T follicular helper cell (primary cell): ENCODE results near the gene DCP1B.

Experiments
- DNase-seq: peaks from one replicate; pipeline ENCODE4 v3.0.0-alpha.2; 2020; ENCODE audit warnings: low read depth

DCP1B gene

GRCh38 chr12:2017546-2018337, 13.5 kb upstream of the DCP1B start:
- DNase-seq = no peak

DNA sequence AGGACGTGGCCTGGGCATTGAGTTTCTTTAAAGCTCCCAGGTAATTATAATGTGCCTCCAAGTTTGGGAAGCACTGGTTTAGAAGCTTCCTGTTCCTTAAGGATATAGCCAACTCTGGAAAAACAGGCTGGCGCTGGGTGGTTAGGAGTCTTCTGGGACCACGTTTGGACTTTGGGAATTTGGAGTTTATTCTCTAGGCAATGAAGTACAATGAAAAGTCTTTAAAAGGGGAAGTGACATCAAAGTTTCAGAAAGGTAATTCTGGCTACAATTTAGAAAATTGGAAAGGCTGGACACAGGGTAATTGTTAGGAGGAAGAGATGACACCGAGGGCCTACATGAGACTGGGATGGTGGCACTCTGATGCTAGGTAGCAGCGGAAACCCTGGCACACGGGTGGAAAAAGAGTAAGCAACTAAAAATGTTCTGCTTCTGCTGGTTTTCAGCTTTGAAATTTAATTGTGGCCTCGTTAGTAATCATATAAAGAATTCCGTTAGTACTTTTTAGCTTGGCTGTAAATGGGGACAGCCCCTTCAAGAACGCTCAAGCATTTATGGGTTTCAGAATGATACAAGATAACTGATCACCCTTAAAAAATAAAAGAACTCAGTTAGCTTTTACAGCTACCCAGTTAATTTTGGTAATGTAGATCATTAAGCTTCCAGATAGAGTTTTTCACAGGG, 12.7 kb upstream of the DCP1B start:
- DNase-seq = no peak

GRCh38 chr12:2014231-2014630, 10.0 kb upstream of the DCP1B start:
- no peak for DNase-seq

DNA sequence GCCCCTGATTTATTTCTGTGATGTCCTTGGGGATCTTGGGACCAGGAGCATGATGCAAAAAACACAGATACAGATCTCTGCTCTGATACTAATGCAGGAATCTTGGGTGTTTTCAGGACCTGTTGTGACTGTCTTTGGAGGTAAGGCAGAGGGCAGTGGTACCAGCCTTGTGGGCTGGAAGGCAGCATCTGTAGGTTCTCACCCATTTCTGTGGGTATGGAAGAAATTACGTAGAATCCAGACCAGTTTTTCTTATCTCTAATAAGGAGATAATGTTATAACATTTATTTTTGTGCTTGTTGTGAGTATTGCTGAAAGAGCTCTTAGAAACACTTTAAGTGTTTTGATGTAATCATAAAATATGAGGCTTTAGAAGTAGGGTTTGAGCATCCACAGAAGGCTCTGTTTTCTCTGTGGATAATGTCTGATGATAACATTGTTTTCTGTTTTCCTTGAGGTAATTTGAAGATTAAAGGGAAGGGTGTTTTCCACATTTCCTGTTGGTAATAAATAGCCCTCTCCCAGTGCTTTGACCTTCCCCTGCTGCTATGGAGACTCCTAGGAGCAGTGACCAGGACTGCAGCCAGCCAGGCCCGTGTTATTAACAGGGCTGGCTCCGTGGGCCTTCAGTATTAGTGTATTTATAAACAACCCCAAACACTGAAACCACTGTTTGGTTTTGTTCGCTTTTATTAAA, 9.4 kb upstream of the DCP1B start:
- no peak for DNase-seq

DNA sequence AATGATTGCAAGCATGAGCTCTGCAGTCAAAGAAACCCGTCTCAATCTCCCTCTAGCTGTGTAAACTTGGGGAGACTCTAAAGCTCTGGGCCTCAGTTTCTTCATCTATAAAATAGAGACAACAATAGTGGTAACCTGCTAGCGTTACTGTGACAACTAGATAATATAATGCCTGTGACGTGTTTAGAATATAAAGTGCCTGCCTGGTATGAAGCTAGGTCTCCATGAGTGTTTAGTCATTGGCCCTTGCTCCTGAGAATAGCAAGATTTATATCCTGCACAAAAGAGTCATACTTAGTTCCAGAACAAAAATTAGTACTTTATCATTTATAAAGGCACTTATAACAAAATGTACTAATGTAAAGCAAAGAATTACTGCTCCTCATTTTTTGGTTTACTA, 8.8 kb upstream of the DCP1B start:
- DNase-seq = no peak

GRCh38 chr12:2011643-2012607, 7.7 kb upstream of the DCP1B start:
- no peak for DNase-seq

DNA sequence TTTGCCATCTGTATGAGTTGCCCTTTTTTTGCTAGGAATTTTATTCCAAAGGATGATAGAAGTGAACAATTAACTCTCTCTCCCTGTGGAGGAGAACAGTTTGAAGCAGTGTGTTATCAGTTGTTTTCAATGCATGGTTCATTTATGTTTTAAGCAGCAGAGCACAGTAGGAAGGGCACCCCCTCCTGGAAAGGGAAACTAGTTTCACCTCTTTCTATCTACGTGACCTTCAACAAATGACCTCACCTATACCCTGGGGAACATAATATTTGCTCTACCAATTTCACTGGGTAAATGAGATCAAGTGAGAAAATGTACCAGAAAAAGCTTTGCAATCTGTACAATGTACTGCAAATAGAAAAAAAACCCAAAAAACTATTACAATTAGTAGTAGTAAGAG, 5.4 kb upstream of the DCP1B start:
- DNase-seq = no peak

GRCh38 chr12:2008677-2009076, 4.4 kb upstream of the DCP1B start:
- DNase-seq = no peak

- DNase-seq = peak; percentile 7
These were observed 563 bp downstream of the DCP1B start for GRCh38 chr12:2003676-2004112.

DNA sequence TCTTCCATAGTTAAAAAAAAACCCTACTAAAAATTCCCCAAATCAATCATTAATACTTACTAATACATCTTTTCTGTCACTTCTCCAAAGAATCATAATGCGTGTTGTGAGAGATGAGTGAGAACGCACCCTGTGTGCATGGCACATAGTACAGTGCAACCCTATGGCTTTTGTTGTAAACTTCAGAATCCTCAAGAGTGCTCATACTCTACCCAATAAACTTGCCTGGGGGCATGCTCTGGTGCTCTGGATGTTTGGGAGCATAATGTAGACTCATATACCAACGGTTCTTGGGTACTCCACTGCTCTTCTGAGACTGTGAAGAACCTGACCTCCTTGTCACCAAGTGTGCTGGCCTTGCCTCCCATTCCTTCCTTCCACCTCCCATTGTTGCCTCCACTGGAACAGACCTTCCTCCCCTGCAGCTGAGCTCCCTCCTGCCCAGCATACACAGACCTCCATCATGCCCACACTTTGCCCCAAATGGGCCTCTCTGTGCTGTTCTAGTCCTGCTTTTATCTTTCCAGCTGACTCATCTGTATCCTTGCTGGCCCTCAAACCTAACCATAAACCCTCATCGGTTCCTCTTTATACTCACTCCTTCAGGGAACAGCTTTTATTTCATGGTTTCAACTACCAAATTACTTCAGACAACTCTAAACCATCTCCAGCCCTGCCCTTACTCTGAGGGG, 8.9 kb downstream of the DCP1B start:
- DNase-seq = no peak

DNA sequence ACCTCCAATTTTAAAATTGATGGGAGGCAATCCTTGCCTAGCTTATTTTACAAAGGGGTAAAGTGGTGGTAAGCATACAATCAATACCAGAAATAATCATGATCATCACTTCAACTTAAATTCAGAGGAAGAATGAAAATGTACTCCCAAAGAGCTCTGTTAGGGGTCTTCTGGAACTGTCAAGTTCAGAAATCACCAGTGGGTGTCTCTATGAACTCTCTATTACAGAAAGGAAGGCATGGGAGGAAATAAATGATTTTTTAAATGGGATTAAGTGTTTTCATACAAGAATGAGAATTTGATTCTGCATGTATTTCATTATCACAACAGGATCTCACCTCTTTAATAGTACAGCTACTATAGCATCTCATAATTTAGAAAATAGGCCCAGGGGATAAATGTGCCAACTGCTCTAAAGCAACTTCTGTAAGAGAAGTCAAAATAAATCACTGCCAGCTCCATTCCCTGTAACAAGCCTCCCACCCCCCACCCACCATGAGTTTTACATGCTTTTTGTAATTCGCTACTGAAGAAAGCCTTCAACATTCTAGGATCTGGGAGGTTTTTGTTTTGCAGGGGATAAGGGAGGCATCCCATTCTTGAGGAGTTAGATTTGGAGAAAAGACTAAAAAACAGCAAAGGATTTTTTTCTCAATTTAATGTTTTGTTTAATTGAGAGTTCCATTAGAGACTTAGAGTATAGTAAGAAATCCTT, 9.7 kb downstream of the DCP1B start:
- no peak for DNase-seq

DNA sequence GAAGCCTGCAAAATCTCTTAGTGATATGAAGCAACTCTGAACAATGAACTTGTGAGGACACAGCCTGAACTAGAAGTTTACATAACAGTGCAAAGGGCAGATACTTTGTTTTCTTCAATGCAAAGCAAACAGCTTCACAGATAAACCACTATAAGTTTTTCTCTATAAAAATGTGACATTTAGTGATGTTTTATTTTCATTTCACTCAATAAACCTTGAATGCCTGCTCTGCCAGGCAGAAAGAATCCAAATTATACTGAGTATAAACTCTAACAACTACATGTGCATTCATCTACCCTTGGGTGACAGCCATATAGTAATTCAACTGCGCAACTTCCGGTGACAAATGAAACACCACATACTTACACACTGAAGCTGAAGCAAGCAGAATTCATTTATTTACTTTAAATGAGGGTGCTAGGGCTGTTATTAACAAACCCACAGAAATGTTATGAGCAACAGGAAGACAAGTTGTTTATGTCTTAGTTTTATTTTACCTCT, 10.3 kb downstream of the DCP1B start:
- DNase-seq = no peak

DNA sequence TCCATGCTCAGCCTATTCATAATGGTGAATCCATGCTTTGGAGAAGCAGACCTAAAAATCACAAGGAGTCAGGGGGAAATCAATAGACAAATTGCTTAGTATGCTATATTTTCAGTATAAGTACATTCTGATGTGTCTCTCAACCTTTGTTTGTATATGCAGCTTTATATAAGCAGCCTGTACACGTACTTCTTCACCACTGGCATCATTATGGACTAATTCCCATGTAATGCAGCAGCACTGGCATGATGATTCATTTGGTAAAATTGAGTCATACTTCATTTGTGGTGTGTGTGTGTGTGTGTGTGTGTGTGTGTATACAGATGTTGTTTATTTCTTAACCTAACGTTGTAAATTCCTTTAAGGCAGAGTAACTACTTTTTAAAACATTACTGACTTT, 10.9 kb downstream of the DCP1B start:
- DNase-seq = no peak

- DNase-seq = no peak
These were observed 11.5 kb downstream of the DCP1B start for GRCh38 chr12:1992732-1993131.

GRCh38 chr12:1989111-1989510, 15.1 kb downstream of the DCP1B start:
- no peak for DNase-seq

- DNase-seq = no peak
These were observed 19.5 kb downstream of the DCP1B start for GRCh38 chr12:1984759-1985158.

DNA sequence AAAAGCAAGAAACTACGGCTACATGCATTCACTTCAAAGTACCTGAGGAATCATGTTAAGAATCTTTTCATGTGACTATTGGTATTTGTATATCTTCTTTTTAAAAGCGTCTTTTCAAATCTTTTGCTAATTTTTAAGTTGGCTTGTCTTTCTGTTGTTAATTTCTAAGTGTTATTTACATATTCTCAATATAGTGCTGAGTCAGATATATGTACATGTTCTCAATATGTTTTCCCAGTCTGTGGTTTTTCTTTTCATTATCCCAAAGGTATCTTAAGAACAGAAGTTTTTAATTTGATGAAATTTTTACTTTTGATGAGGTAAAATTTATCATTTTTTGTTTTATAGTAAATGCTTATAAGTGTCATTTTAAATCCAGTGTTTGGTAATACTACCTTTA, 24.0 kb downstream of the DCP1B start:
- DNase-seq = no peak

GRCh38 chr12:1978078-1978862, 26.0 kb downstream of the DCP1B start:
- no peak for DNase-seq

DNA sequence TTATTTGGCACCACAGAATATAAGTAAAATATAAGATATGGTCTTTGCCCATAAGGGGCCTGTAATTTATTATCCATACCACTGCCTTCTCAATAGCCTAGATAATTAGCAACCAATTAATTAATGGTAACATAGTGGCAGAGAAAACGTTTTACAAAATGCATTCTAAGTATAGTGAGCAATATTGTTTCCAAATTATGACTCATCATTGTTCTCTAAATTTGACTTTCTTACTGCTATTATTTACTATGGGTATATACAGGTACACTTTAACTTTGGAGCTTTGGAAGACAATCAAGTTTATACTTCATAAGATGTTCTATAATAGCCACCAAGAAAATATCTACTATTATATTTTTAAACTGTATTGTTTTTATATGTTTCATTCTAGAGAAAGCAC, 26.7 kb downstream of the DCP1B start:
- no peak for DNase-seq

DNA sequence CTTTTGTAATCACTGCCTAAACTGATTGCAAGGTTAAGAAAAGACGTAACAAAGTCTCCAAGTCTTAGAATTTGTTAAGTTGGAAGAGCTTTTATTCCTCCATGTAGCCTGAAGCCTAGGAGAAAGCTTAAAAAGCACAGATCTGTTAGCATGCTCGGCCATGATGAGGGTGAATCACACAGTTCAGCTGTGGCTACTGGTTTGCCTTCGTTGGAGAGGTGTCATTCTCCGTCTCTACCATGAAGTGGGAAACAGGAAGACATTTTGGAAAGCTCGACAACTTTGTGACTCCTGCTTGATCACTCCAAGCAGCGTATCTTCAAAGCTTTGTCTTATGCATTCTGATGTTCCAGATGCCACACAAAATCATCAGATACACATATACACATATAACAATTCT, 27.1 kb downstream of the DCP1B start:
- DNase-seq = no peak
